ENCODE measurements around the gene RAB37. TPM values are rescaled to one million over a fixed set of nuclear protein-coding genes. Genes with fewer than 3 reads are reported as not detected.

RAB37 gene
- total RNA-seq, 4 donors from 2014 or later: under 0.01 to 5.0 (median 1.7) TPM

DNA sequence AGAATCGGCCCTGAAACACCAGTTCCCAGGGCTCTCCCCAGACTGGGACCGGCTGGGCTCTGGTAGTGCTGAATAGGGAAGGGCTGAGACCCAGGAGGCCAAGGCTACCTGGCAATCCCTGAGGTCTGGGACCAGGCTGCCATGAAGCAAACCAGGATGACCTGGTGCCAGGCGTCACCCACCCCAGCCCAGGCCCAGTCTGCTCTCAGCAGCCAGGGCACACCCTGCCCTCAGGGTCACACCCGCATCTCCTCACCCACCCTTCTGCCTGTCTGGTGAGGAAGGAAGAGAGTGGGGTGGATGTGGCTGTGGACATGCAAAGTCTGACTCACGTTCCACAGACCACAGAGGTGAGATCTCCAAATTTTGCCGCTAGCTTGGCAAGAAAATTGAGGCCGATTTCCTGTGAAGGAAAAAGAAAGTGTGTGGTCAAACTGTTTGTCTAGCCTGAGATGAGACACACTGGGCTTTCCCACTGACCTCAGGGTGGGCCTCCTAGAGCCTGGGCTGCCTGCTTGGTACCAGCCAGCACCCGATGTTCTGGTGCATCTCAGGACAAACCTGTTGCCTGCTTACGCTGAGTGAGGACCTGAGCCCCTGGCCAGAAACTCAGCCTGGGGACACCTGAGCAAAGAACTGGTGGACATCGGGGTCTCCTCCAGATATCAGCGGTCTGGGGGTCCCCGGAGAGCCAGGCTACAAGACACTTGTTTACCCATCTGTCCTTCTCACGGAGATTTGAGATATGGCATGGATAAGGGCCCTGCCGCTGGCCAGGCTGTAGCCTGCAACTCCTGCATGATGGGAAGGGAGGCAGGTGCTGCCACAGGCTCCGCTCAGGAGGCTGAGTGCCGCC, 6.3 kb upstream of the RAB37 start:
- Histone ChIP-seq H3K27ac (no peak overlapping the region), H3K4me1 (no peaks in the 10 kb centered on the region), H3K4me3 (no peak overlapping the region), H3K9me3 (no peaks in the 10 kb centered on the region), H3K36me3 (no peaks in the 10 kb centered on the region), H3K27me3 (no peaks in the 10 kb centered on the region)
- TF ChIP-seq CTCF (IDR thresholded peaks at IDR 0.05) (no peak), POLR2A (IDR thresholded peaks at IDR 0.05) (no peak)
- intact Hi-C loops (cut with DNase I; ENCODE audit: low total_unique reads): no loop called here
- DNase-seq: no peak

- no peaks in the 10 kb centered on the region for H3K27me3 ChIP-seq
- intact Hi-C loops (cut with DNase I; ENCODE audit: low total_unique reads): no loop called here
Measured at GRCh38 chr17:74731347-74731605, 5.8 kb upstream of the RAB37 start.

GRCh38 chr17:74732042-74732867, 4.8 kb upstream of the RAB37 start:
- intact Hi-C loops (cut with DNase I; ENCODE audit: low total_unique reads): no loop called here

More at GRCh38 chr17:74731347-74731605, 5.8 kb upstream of the RAB37 start:
- Histone ChIP-seq H3K27ac (no peak overlapping the region), H3K36me3 (no peaks in the 10 kb centered on the region), H3K4me3 (no peak overlapping the region), H3K9me3 (no peaks in the 10 kb centered on the region), H3K4me1 (no peaks in the 10 kb centered on the region)
- no peak for TF ChIP-seq CTCF (IDR thresholded peaks at IDR 0.05)
- TF ChIP-seq POLR2A (IDR thresholded peaks at IDR 0.05): no peak
- DNase-seq: no peak

GRCh38 chr17:74733365-74734122, 3.5 kb upstream of the RAB37 start:
- Histone ChIP-seq H3K4me1 (peaks cover 0 to 13% of the 10 kb centered on the region in 2 donors), H3K9me3 (no peaks in the 10 kb centered on the region), H3K4me3 (no peak overlapping the region), H3K36me3 (no peaks in the 10 kb centered on the region), H3K27me3 (peaks cover 0 to 14% of the 10 kb centered on the region in 2 donors), H3K27ac (no peak overlapping the region)
- TF ChIP-seq POLR2A (IDR thresholded peaks at IDR 0.05) (no peak), CTCF (IDR thresholded peaks at IDR 0.05) (no peak)
- no peak for DNase-seq
- intact Hi-C loops (cut with DNase I; ENCODE audit: low total_unique reads): no loop called here

More at GRCh38 chr17:74732042-74732867, 4.8 kb upstream of the RAB37 start:
- no peak for DNase-seq
- H3K36me3 ChIP-seq: no peaks in the 10 kb centered on the region
- TF ChIP-seq CTCF (IDR thresholded peaks at IDR 0.05) (no peak), POLR2A (IDR thresholded peaks at IDR 0.05) (no peak)
- peaks cover 0 to 7% of the 10 kb centered on the region in 2 donors for H3K27me3 ChIP-seq
- no peak overlapping the region for H3K27ac ChIP-seq
- peaks cover 0 to 7% of the 10 kb centered on the region in 2 donors for H3K4me1 ChIP-seq
- H3K4me3 ChIP-seq: no peak overlapping the region
- no peaks in the 10 kb centered on the region for H3K9me3 ChIP-seq
